Measurements from ENCODE around the gene NUP214.

The NUP214 gene

GRCh38 chr9:131103535-131103934 lies 21.9 kb upstream of the NUP214 start:
- TF ChIP-seq ZFX (IDR thresholded peaks at IDR 0.05; ENCODE audit: borderline replicate concordance) (no peak), CTCF (IDR thresholded peaks at IDR 0.05) (no peak)
- H3K27ac ChIP-seq, result no peak overlapping the region

- TF ChIP-seq CTCF (IDR thresholded peaks at IDR 0.05) (no peak), ZFX (IDR thresholded peaks at IDR 0.05; ENCODE audit: borderline replicate concordance) (no peak)
- no peak overlapping the region for H3K27ac ChIP-seq
Observed at GRCh38 chr9:131104016-131104740, 21.2 kb upstream of the NUP214 start.

- no peak overlapping the region for H3K27ac ChIP-seq
- TF ChIP-seq ZFX (IDR thresholded peaks at IDR 0.05; ENCODE audit: borderline replicate concordance) (no peak), CTCF (IDR thresholded peaks at IDR 0.05) (no peak)
Observed at GRCh38 chr9:131105952-131106351, 19.4 kb upstream of the NUP214 start.

GRCh38 chr9:131107760-131108159 lies 17.6 kb upstream of the NUP214 start:
- TF ChIP-seq ZFX (IDR thresholded peaks at IDR 0.05; ENCODE audit: borderline replicate concordance) (no peak), CTCF (IDR thresholded peaks at IDR 0.05) (no peak)
- H3K27ac ChIP-seq, result no peak overlapping the region

GRCh38 chr9:131111186-131111853 lies 14.1 kb upstream of the NUP214 start:
- H3K27ac ChIP-seq, result no peak overlapping the region
- TF ChIP-seq ZFX (IDR thresholded peaks at IDR 0.05; ENCODE audit: borderline replicate concordance) (no peak), CTCF (IDR thresholded peaks at IDR 0.05) (no peak)

- TF ChIP-seq ZFX (IDR thresholded peaks at IDR 0.05; ENCODE audit: borderline replicate concordance), result no peak
- TF ChIP-seq CTCF (IDR thresholded peaks at IDR 0.05), result no peak
- H3K27ac ChIP-seq, result no peak overlapping the region
Observed at GRCh38 chr9:131111854-131112311, 13.5 kb upstream of the NUP214 start.
